ENCODE results near the gene MARCHF9.

DNA sequence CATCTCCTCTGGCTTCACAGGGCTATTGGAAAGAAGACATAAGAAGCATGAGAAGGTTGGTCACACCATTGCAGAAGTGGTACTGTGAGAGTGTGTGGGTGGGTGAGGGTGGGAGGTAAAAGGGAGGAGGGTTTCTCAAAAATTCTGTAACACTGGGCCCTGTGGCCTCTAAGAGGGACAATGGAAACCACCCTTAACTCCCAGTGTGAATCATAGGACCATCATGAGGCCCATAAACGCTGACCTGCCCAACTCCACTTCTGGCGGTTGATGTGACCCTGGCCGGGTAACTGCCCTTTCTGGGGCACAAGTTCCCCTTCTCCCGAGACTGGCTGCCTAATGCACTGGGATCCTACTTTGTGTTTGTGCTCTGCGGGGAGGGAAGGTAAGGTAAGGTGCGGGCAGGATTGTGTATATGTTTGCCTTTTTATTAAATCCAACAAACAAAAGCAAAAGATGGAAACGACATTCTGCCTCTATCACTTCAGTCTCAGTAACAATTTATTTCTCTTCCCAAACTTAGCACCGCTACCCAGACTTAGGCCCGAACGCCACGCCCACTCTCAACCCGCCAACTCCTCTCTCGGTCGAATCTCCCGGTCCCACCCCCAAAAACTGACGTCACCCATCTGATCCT lies 16.5 kb downstream of the MARCHF9 start:
- TF ChIP-seq, protein P1, sequence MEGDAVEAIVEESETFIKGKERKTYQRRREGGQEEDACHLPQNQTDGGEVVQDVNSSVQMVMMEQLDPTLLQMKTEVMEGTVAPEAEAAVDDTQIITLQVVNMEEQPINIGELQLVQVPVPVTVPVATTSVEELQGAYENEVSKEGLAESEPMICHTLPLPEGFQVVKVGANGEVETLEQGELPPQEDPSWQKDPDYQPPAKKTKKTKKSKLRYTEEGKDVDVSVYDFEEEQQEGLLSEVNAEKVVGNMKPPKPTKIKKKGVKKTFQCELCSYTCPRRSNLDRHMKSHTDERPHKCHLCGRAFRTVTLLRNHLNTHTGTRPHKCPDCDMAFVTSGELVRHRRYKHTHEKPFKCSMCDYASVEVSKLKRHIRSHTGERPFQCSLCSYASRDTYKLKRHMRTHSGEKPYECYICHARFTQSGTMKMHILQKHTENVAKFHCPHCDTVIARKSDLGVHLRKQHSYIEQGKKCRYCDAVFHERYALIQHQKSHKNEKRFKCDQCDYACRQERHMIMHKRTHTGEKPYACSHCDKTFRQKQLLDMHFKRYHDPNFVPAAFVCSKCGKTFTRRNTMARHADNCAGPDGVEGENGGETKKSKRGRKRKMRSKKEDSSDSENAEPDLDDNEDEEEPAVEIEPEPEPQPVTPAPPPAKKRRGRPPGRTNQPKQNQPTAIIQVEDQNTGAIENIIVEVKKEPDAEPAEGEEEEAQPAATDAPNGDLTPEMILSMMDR (IDR thresholded peaks at IDR 0.05) = no peak
- TF ChIP-seq EZH2 (IDR thresholded peaks at IDR 0.05; ENCODE audit: borderline replicate concordance, insufficient read depth, low read depth, low read length, poor library complexity, severe bottlenecking) = no peak
